Activated naive CD4-positive, alpha-beta T cell treated with anti-CD3 and anti-CD28 coated beads for 36 hours (primary cell): ENCODE results near the gene SESTD1. TPM values are rescaled to one million over a fixed set of nuclear protein-coding genes. Genes with fewer than 3 reads are reported as not detected.
"Not testable (repeated sequence)": the region's sequence is repeated elsewhere in the genome, so short reads cannot be mapped to it uniquely, and the experiment has no call there.

Experiments used
- CTCF ChIA-PET: fragments of 350-600 bp; sonication (Branson Sonifier 250); formaldehyde crosslinking; loops from one replicate; lab custom pipeline; 2021; ENCODE audit warnings: antibody characterized with exemption; lab: Charles Lee
- DNase-seq: peaks from one replicate; pipeline ENCODE4 v3.0.0-alpha.2; 2020
- H3K27ac Mint-ChIP-seq: one replicate; pipeline ENCODE4 v1.8.0; 2021; ENCODE audit warnings: mild to moderate bottlenecking, mixed read lengths
- H3K27me3 Mint-ChIP-seq: one replicate; pipeline ENCODE4 v1.8.0; 2021; ENCODE audit warnings: low read depth, mixed read lengths
- H3K36me3 Mint-ChIP-seq: one replicate; pipeline ENCODE4 v1.8.0; 2021; ENCODE audit warnings: low read depth, mixed read lengths
- H3K4me1 Mint-ChIP-seq: one replicate; pipeline ENCODE4 v1.8.0; 2021; ENCODE audit warnings: low read depth, mixed read lengths
- H3K4me3 Mint-ChIP-seq: one replicate; pipeline ENCODE4 v1.8.0; 2021; ENCODE audit warnings: mild to moderate bottlenecking, moderate library complexity, mixed read lengths
- H3K9me3 Mint-ChIP-seq: one replicate; pipeline ENCODE4 v1.8.0; 2021; ENCODE audit warnings: mixed read lengths
- intact Hi-C: fragments of 100-400 bp; cut with micrococcal nuclease; formaldehyde crosslinking; loops from one replicate; pipeline ENCODE4 v1.15.1; 2023
- total RNA-seq, 2 experiments: library from RNA; stranded (reverse); gene quantifications; one replicate each; pipeline ENCODE4 v1.2.3, GENCODE V29; 2021

Gene SESTD1
- total RNA-seq, 2 experiments from 2014 or later, result 11.3 to 12.4 TPM

DNA sequence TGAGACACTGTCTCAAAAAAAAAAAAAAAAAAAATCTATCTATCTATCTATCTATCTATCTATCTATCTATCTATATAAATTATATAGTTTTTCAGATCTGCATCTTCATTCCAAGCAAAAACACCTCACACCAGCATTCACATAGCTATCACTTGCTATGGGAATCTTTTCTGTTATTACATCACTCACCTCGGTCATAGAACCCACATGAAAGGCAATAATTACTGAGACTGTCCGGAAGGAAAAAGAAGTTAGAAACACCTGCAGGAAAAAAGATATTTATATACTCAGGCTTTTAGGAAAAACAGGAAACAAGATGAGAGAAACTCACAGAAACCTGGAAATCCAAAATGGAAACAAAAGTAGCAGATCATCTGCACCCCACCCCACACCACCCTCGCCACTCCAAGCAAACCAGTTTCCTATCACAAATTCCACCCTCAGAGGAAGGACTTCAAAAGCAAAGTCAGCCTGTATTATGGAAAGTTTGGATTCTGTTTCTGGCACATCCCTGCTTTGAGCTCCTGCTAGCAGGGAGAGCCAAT is 192.7 kb downstream of the SESTD1 start:
- intact Hi-C loops, result no loop called here
- Mint-ChIP-seq H3K36me3 (no peaks in the 10 kb centered on the region), H3K9me3 (peaks cover 7% of the 10 kb centered on the region), H3K27me3 (no peaks in the 10 kb centered on the region), H3K4me1 (peaks cover 3% of the 10 kb centered on the region), H3K4me3 (no peak overlapping the region), H3K27ac (no peak overlapping the region)
- no peak for DNase-seq
- CTCF ChIA-PET, result no interaction called here

DNA sequence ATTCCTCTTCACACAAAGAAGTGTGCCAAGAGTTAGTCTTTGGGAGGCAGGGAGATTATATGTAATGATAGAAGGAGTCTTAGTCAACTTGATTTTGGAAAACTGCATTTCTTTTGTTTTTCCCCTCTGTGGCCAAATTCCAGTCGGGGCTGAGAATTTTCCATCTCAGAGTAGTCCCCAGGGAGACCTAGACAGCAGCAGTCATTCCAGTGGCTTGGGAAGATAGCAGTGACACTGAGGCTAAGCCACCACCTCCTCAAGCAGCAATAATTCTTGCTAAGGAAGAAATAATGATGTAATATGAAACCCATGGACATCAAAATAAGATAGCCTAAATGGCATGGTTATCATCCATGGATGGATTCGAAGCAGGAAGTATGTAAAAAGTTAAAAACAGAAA is 193.7 kb downstream of the SESTD1 start:
- intact Hi-C loops, result no loop called here
- Mint-ChIP-seq H3K27me3 (no peaks in the 10 kb centered on the region), H3K36me3 (no peaks in the 10 kb centered on the region), H3K4me3 (no peak overlapping the region), H3K9me3 (peaks cover 7% of the 10 kb centered on the region), H3K27ac (no peak overlapping the region), H3K4me1 (peaks cover 3% of the 10 kb centered on the region)
- DNase-seq, result no peak
- CTCF ChIA-PET, result no interaction called here

DNA sequence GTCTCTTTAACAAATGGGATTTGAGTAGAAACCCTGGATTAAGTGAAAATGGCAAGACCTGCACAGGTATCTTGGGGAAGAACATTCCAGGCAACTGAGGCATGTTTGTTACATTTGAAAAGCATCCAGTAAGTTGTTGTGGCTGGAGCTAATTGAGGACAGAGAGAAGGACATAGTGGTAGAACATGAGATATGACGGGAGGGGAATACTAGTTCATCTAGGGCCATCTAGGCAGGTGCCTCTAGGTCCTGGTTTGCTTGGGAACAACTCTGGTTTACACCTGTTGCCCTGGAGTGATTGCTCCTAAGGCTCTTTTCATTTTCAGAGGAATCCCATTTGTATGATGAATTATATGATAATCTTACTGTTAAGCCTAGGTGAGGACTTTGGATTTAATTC is 194.9 kb downstream of the SESTD1 start:
- Mint-ChIP-seq H3K27me3 (no peaks in the 10 kb centered on the region), H3K27ac (no peak overlapping the region), H3K4me1 (peaks cover 3% of the 10 kb centered on the region), H3K9me3 (peaks cover 11% of the 10 kb centered on the region), H3K36me3 (no peaks in the 10 kb centered on the region), H3K4me3 (no peak overlapping the region)
- DNase-seq, result no peak
- CTCF ChIA-PET, result no interaction called here
- intact Hi-C loops, result no loop called here

DNA sequence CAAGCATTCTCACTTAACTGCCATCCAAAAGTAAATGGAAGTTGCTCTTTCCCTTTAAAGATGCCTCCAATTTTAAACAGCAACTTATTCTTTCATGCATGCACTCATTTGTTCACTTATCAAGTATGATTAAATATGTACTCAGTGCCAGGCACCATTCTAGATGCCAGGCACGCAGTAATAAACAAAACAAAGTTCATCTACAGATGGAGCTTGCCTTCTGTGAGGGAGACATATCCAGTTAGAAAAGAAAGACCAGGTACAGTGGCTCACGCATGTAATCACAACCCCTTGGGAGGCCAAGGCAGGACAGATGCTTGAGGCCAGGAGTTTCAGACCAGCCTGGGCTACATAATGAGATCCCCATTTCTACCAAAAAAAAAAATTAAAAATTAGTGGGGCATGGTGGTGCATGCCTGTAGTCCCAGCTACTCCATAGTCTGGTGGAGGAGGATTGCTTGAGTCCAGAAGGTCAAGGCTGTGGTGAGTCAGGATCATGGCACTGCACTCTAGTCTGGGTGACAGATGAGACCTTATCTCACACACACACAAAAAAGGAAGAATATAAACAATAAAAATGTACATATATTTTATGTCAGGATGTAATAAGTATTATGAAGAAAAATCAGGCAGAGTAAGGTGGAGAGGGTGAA is 195.5 kb downstream of the SESTD1 start:
- no peak overlapping the region for H3K27ac Mint-ChIP-seq
- H3K36me3 Mint-ChIP-seq, result no peaks in the 10 kb centered on the region
- H3K27me3 Mint-ChIP-seq, result no peaks in the 10 kb centered on the region
- intact Hi-C loops, result no loop called here
- H3K9me3 Mint-ChIP-seq, result peaks cover 11% of the 10 kb centered on the region
- CTCF ChIA-PET, result no interaction called here
- no peak overlapping the region for H3K4me3 Mint-ChIP-seq
- no peak for DNase-seq
- peaks cover 3% of the 10 kb centered on the region for H3K4me1 Mint-ChIP-seq

DNA sequence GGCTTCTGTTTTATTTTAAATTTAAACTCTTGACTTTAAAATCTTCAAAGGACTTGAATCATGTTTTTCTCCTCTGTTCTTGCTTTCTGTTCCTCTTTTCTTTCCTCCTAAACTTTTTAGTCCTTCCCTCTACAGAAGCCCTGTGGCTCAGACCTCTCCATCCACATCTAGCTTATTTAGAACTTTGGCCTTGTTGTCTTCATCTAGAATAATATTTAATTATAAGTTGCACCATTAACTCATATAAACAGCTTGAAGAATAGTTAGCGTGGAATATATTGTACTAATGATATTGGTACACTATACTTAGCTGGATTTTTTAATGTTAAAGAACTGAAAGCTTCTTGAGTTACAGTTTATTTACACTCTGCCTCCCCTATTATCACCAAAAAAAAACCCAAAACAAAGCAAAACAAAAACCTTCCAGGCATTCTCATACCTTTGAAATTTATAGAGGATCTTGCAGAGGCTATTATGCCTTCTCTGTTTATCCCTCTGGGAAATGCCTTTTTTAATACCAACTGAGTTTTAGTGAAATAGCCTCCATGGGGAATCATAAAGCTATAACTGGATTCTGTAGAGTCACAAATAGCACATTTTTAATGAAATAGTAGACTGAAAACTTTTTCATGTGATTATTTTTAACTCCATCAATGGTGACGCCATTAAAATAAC is 205.5 kb downstream of the SESTD1 start:
- peaks cover 2% of the 10 kb centered on the region for H3K4me1 Mint-ChIP-seq
- CTCF ChIA-PET, result interaction anchor here (0.7 to 1.3 kb wide), 4 partner anchors 9 to 264 kb away, joined by 3 to 6 read pairs (median 4); partner anchors contain the start of gene CCDC141
- H3K9me3 Mint-ChIP-seq, result peaks cover 1% of the 10 kb centered on the region
- intact Hi-C loops, result no loop called here
- H3K27me3 Mint-ChIP-seq, result no peaks in the 10 kb centered on the region
- H3K36me3 Mint-ChIP-seq, result no peaks in the 10 kb centered on the region
- DNase-seq, result no peak
- no peak overlapping the region for H3K27ac Mint-ChIP-seq
- no peak overlapping the region for H3K4me3 Mint-ChIP-seq

DNA sequence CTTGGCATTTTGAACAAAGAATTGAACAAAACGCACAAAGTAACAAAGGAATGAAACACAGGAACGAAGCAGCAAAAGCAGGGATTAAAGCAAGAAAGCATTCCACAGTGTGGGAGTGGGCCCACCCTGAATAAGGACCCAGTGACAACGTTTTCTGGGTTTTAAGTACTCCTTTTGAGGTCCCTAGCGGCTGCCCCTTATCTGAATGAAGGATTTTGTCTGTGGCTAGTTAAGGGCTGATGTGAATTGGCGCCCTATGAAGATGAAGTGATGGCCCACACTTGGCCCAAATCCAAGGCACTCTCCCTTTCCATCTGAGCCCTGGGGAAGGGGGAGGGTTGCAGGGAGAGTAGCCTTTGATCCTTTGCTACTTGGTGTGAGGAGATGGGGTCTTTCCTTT is 206.9 kb downstream of the SESTD1 start:
- H3K27me3 Mint-ChIP-seq, result no peaks in the 10 kb centered on the region
- CTCF ChIA-PET, result no interaction called here
- H3K27ac Mint-ChIP-seq, result no peak overlapping the region
- H3K4me3 Mint-ChIP-seq, result no peak overlapping the region
- peaks cover 2% of the 10 kb centered on the region for H3K4me1 Mint-ChIP-seq
- intact Hi-C loops, result no loop called here
- DNase-seq, result no peak
- no peaks in the 10 kb centered on the region for H3K36me3 Mint-ChIP-seq
- H3K9me3 Mint-ChIP-seq, result peaks cover 1% of the 10 kb centered on the region

DNA sequence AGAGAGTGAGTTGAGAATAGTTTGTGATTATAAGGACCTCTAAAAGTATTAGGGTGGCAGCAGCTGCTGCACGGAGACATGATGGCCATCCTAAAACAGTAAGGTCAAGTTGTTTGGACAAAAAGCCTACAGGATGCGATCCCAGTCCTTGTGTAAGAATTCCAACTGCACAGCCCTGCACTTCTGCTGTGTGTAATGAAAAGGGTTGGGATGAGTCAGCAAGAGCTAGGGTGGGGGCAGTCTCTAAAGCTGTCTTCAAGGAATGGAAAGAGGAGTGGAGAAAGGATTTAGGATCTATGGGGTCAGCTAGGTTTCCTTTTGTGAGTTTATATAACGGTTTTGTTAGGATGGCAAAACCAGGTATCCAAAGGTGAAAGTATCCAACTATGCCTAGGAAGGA is 211.1 kb downstream of the SESTD1 start:
- H3K27me3 Mint-ChIP-seq, H3K36me3 Mint-ChIP-seq, CTCF ChIA-PET, H3K9me3 Mint-ChIP-seq, intact Hi-C loops, H3K4me3 Mint-ChIP-seq, DNase-seq, H3K27ac Mint-ChIP-seq: not testable (repeated sequence)
- H3K4me1 Mint-ChIP-seq, result peaks cover 20% of the 10 kb centered on the region

Other genes starting within 250 kb of the SESTD1 start
- 1 to 10 TPM; 2.6 to 4.6 TPM for gene CCDC141, start 214.7 kb downstream of the SESTD1 start, total RNA-seq